Erythroblast (primary cell): ENCODE measurements around the gene INSYN2B.

ENCODE experiments used
- DNase-seq, 2 experiments: peaks; one replicate each; lab custom pipeline; 2025; lab: John Stamatoyannopoulos, UW
- GATA1 ChIP-seq: IDR thresholded peaks from 2 replicates; pipeline ENCODE4 v1.6.1; 2011; ENCODE audit warnings: low read depth, mild to moderate bottlenecking, control low read depth, low read length, moderate library complexity
- POLR2A ChIP-seq: IDR thresholded peaks from 2 replicates; pipeline ENCODE4 v1.6.1; 2011; ENCODE audit warnings: mild to moderate bottlenecking, low read length

INSYN2B gene

GRCh38 chr5:169939731-169940130 is 40.6 kb downstream of the INSYN2B start:
- no peak for DNase-seq
- TF ChIP-seq GATA1 (no peak), POLR2A (no peak)

GRCh38 chr5:169938439-169938838 is 41.9 kb downstream of the INSYN2B start:
- no peak for DNase-seq
- no peak for TF ChIP-seq POLR2A
- TF ChIP-seq GATA1, result no peak

GRCh38 chr5:169935762-169936161 is 44.5 kb downstream of the INSYN2B start:
- no peak for DNase-seq
- TF ChIP-seq POLR2A (no peak), GATA1 (no peak)

- no peak for DNase-seq
- no peak for TF ChIP-seq POLR2A
- TF ChIP-seq GATA1, result no peak
These were observed 45.3 kb downstream of the INSYN2B start for GRCh38 chr5:169934990-169935389.

GRCh38 chr5:169933616-169934015 is 46.7 kb downstream of the INSYN2B start:
- no peak for DNase-seq
- TF ChIP-seq GATA1 (no peak), POLR2A (no peak)

GRCh38 chr5:169933127-169933526 is 47.2 kb downstream of the INSYN2B start:
- no peak for TF ChIP-seq POLR2A
- TF ChIP-seq GATA1, result no peak
- DNase-seq, result no peak

- no peak for DNase-seq
- no peak for TF ChIP-seq POLR2A
- no peak for TF ChIP-seq GATA1
These were observed 56.3 kb downstream of the INSYN2B start for GRCh38 chr5:169923988-169924387.

- TF ChIP-seq GATA1 (no peak), POLR2A (no peak)
- no peak for DNase-seq
These were observed 57.8 kb downstream of the INSYN2B start for GRCh38 chr5:169922474-169922873.

GRCh38 chr5:169921949-169922348 is 58.3 kb downstream of the INSYN2B start:
- TF ChIP-seq GATA1, result no peak
- TF ChIP-seq POLR2A, result no peak
- DNase-seq, result no peak

- DNase-seq, result no peak
- TF ChIP-seq GATA1 (no peak), POLR2A (no peak)
These were observed 58.9 kb downstream of the INSYN2B start for GRCh38 chr5:169921384-169921783.

GRCh38 chr5:169920474-169920873 is 59.8 kb downstream of the INSYN2B start:
- DNase-seq, result no peak
- TF ChIP-seq POLR2A (no peak), GATA1 (no peak)

- TF ChIP-seq GATA1, result no peak
- no peak for TF ChIP-seq POLR2A
- no peak for DNase-seq
These were observed 62.1 kb downstream of the INSYN2B start for GRCh38 chr5:169918228-169918627.

- DNase-seq, result no peak
- TF ChIP-seq GATA1, result no peak
- no peak for TF ChIP-seq POLR2A
These were observed 62.8 kb downstream of the INSYN2B start for GRCh38 chr5:169917500-169917899.

GRCh38 chr5:169914766-169915165 is 65.5 kb downstream of the INSYN2B start:
- TF ChIP-seq GATA1 (no peak), POLR2A (no peak)
- no peak for DNase-seq

GRCh38 chr5:169913479-169913878 is 66.8 kb downstream of the INSYN2B start:
- TF ChIP-seq GATA1 (no peak), POLR2A (no peak)
- no peak for DNase-seq

GRCh38 chr5:169911448-169912212 is 68.7 kb downstream of the INSYN2B start:
- no peak for TF ChIP-seq POLR2A
- no peak for TF ChIP-seq GATA1
- DNase-seq, result no peak
